Measurements from ENCODE around the gene HNRNPC. TPM values are rescaled to one million over a fixed set of nuclear protein-coding genes. Genes with fewer than 3 reads are reported as not detected.

The HNRNPC gene
- total RNA-seq, 2 experiments from 2014 or later = 897 to 1,000 TPM

DNA sequence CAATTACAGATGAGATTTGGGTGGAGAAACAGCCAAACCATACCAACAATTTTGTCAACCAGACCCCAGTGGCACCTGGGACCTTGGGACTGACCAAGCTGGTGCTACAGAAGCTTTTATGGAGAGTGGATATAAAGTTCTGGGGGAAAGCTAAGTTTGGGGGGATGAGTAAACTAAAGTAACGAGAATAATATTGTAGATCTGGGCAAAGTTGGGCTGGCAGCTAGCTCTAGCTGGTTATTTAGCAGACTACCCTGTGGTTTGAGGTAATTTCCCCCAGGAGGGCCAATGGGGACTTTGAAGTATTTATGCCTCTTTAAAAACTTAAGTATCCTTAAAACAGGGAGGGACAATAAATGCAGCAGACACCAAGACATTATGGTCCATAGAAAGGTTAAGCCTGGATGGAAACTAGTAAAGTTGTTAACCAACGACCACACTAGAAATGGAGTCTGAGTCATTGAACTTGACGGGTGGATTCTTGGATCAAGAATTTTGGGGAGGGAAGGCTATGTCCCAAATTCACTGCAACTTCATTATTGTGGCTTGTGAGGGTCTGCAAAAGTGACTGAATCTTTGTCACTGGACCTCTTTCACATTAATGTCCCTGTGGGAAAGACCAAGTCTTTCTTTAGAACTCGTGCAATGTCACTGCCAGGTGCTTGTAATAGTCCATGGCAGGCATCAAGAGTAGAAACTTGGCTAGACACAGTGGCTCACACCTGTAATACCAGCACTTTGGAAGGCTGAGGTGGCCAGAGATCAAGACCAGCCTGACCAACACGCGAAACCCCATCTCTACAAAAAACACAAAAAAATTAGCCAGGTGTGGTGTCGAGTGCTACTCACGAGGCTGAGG is 64.8 kb downstream of the HNRNPC start:
- no peak for TF ChIP-seq EZH2phosphoT487 (IDR thresholded peaks at IDR 0.05; ENCODE audit: borderline replicate concordance, low read depth, low read length)
- TF ChIP-seq, protein P1, sequence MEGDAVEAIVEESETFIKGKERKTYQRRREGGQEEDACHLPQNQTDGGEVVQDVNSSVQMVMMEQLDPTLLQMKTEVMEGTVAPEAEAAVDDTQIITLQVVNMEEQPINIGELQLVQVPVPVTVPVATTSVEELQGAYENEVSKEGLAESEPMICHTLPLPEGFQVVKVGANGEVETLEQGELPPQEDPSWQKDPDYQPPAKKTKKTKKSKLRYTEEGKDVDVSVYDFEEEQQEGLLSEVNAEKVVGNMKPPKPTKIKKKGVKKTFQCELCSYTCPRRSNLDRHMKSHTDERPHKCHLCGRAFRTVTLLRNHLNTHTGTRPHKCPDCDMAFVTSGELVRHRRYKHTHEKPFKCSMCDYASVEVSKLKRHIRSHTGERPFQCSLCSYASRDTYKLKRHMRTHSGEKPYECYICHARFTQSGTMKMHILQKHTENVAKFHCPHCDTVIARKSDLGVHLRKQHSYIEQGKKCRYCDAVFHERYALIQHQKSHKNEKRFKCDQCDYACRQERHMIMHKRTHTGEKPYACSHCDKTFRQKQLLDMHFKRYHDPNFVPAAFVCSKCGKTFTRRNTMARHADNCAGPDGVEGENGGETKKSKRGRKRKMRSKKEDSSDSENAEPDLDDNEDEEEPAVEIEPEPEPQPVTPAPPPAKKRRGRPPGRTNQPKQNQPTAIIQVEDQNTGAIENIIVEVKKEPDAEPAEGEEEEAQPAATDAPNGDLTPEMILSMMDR (conservative IDR thresholded peaks at IDR 0.05; ENCODE audit: low read length) = no peak
- Histone ChIP-seq H3K4me3 (ENCODE audit: low read depth, low read length, poor library complexity, severe bottlenecking) (no peak overlapping the region), H3K36me3 (ENCODE audit: insufficient read depth, low read length) (peaks cover 60% of the 10 kb centered on the region), H3K4me1 (ENCODE audit: insufficient read depth, low read length, poor library complexity, severe bottlenecking) (no peaks in the 10 kb centered on the region), H4K20me1 (ENCODE audit: insufficient read depth, low read length) (peaks cover 37% of the 10 kb centered on the region), H3K9me3 (ENCODE audit: low read length) (no peaks in the 10 kb centered on the region), H3K79me2 (ENCODE audit: insufficient read depth, low read depth, low read length) (no peaks in the 10 kb centered on the region), H2AFZ (ENCODE audit: low read length) (no peak overlapping the region), H3K9me2 (ENCODE audit: insufficient read depth, low read length) (no peaks in the 10 kb centered on the region), H3K4me2 (ENCODE audit: low read length) (no peak overlapping the region), H3K27ac (ENCODE audit: low read depth, low read length, poor library complexity, severe bottlenecking) (no peak overlapping the region)
- intact Hi-C loops (cut with micrococcal nuclease; ENCODE audit: unreplicated experiment) = no loop called here
- ChIA-PET CTCF (ENCODE audit: unreplicated experiment) (no interaction called here), POLR2A (interaction anchor here (0.5 to 0.8 kb wide), 2 partner anchors 10 to 230 kb away, joined by 3 read pairs; no protein-coding TSS in a partner anchor)
- BruUV-seq (replicated peaks) = no TSS peak
- no peak for DNase-seq (ENCODE audit: low spot score)

- Histone ChIP-seq H3K4me1 (ENCODE audit: insufficient read depth, low read length, poor library complexity, severe bottlenecking) (no peaks in the 10 kb centered on the region), H3K9me2 (ENCODE audit: insufficient read depth, low read length) (no peaks in the 10 kb centered on the region), H3K79me2 (ENCODE audit: insufficient read depth, low read depth, low read length) (no peaks in the 10 kb centered on the region), H4K20me1 (ENCODE audit: insufficient read depth, low read length) (peaks cover 36% of the 10 kb centered on the region), H3K4me2 (ENCODE audit: low read length) (no peak overlapping the region), H3K4me3 (ENCODE audit: low read depth, low read length, poor library complexity, severe bottlenecking) (no peak overlapping the region), H3K36me3 (ENCODE audit: insufficient read depth, low read length) (peaks cover 52% of the 10 kb centered on the region), H3K9me3 (ENCODE audit: low read length) (no peaks in the 10 kb centered on the region), H3K27ac (ENCODE audit: low read depth, low read length, poor library complexity, severe bottlenecking) (no peak overlapping the region), H2AFZ (ENCODE audit: low read length) (no peak overlapping the region)
- no TSS peak for BruUV-seq (replicated peaks)
- intact Hi-C loops (cut with micrococcal nuclease; ENCODE audit: unreplicated experiment) = no loop called here
- no peak for DNase-seq (ENCODE audit: low spot score)
- ChIA-PET POLR2A (no interaction called here), CTCF (ENCODE audit: unreplicated experiment) (no interaction called here)
- TF ChIP-seq, protein P1 (conservative IDR thresholded peaks at IDR 0.05; ENCODE audit: low read length) = no peak
- TF ChIP-seq EZH2phosphoT487 (IDR thresholded peaks at IDR 0.05; ENCODE audit: borderline replicate concordance, low read depth, low read length) = no peak
Measured at GRCh38 chr14:21203470-21204166, 65.6 kb downstream of the HNRNPC start.

All from OCI-LY7 (cell line).